Measurements from ENCODE around the gene GTF2A1L.

GTF2A1L gene

GRCh38 chr2:48597492-48597891 is 20.2 kb upstream of the GTF2A1L start:
- Histone ChIP-seq H3K79me2 (ENCODE audit: insufficient read depth, low read length) (no peaks in the 10 kb centered on the region), H3K9ac (ENCODE audit: low read length) (no peak overlapping the region), H3K27ac (ENCODE audit: low read depth, low read length, poor library complexity, severe bottlenecking) (no peak overlapping the region), H3K4me2 (ENCODE audit: low read length) (no peak overlapping the region), H3K36me3 (ENCODE audit: insufficient read depth, low read length) (no peaks in the 10 kb centered on the region), H3K27me3 (ENCODE audit: insufficient read depth, low read length) (no peaks in the 10 kb centered on the region), H4K20me1 (ENCODE audit: insufficient read depth, low read length) (no peaks in the 10 kb centered on the region), H2AFZ (ENCODE audit: low read length) (no peak overlapping the region), H3K9me2 (ENCODE audit: low read depth, low read length) (no peaks in the 10 kb centered on the region), H3F3A (ENCODE audit: insufficient read depth, low read length) (no peaks in the 10 kb centered on the region), H3K4me3 (ENCODE audit: low read depth, low read length, poor library complexity, severe bottlenecking) (no peak overlapping the region), H3K4me1 (ENCODE audit: insufficient read depth, low read length, severe bottlenecking) (no peaks in the 10 kb centered on the region), H3K9me3 (ENCODE audit: low read length) (no peaks in the 10 kb centered on the region)
- no peak for TF ChIP-seq CTCF (IDR thresholded peaks at IDR 0.05; ENCODE audit: low read length)
- TF ChIP-seq EZH2 (IDR thresholded peaks at IDR 0.05; ENCODE audit: borderline replicate concordance, low read length), result no peak

- Histone ChIP-seq H3K4me1 (ENCODE audit: insufficient read depth, low read length, severe bottlenecking) (no peaks in the 10 kb centered on the region), H3F3A (ENCODE audit: insufficient read depth, low read length) (no peaks in the 10 kb centered on the region), H3K4me3 (ENCODE audit: low read depth, low read length, poor library complexity, severe bottlenecking) (no peak overlapping the region), H3K79me2 (ENCODE audit: insufficient read depth, low read length) (no peaks in the 10 kb centered on the region), H2AFZ (ENCODE audit: low read length) (no peak overlapping the region), H3K27ac (ENCODE audit: low read depth, low read length, poor library complexity, severe bottlenecking) (no peak overlapping the region), H3K36me3 (ENCODE audit: insufficient read depth, low read length) (no peaks in the 10 kb centered on the region), H3K9me2 (ENCODE audit: low read depth, low read length) (no peaks in the 10 kb centered on the region), H3K4me2 (ENCODE audit: low read length) (no peak overlapping the region), H3K9me3 (ENCODE audit: low read length) (no peaks in the 10 kb centered on the region), H4K20me1 (ENCODE audit: insufficient read depth, low read length) (no peaks in the 10 kb centered on the region), H3K27me3 (ENCODE audit: insufficient read depth, low read length) (no peaks in the 10 kb centered on the region), H3K9ac (ENCODE audit: low read length) (no peak overlapping the region)
- no peak for TF ChIP-seq EZH2 (IDR thresholded peaks at IDR 0.05; ENCODE audit: borderline replicate concordance, low read length)
- peak; percentile 71 for TF ChIP-seq CTCF (IDR thresholded peaks at IDR 0.05; ENCODE audit: low read length)
These were observed 17.3 kb upstream of the GTF2A1L start for GRCh38 chr2:48600204-48600813.

GRCh38 chr2:48600917-48601316 is 16.7 kb upstream of the GTF2A1L start:
- Histone ChIP-seq H3K27me3 (ENCODE audit: insufficient read depth, low read length) (no peaks in the 10 kb centered on the region), H3K4me2 (ENCODE audit: low read length) (no peak overlapping the region), H3K9ac (ENCODE audit: low read length) (no peak overlapping the region), H4K20me1 (ENCODE audit: insufficient read depth, low read length) (no peaks in the 10 kb centered on the region), H3K9me2 (ENCODE audit: low read depth, low read length) (no peaks in the 10 kb centered on the region), H2AFZ (ENCODE audit: low read length) (no peak overlapping the region), H3K36me3 (ENCODE audit: insufficient read depth, low read length) (no peaks in the 10 kb centered on the region), H3F3A (ENCODE audit: insufficient read depth, low read length) (no peaks in the 10 kb centered on the region), H3K4me1 (ENCODE audit: insufficient read depth, low read length, severe bottlenecking) (no peaks in the 10 kb centered on the region), H3K9me3 (ENCODE audit: low read length) (no peaks in the 10 kb centered on the region), H3K79me2 (ENCODE audit: insufficient read depth, low read length) (no peaks in the 10 kb centered on the region), H3K4me3 (ENCODE audit: low read depth, low read length, poor library complexity, severe bottlenecking) (no peak overlapping the region), H3K27ac (ENCODE audit: low read depth, low read length, poor library complexity, severe bottlenecking) (no peak overlapping the region)
- TF ChIP-seq EZH2 (IDR thresholded peaks at IDR 0.05; ENCODE audit: borderline replicate concordance, low read length) (no peak), CTCF (IDR thresholded peaks at IDR 0.05; ENCODE audit: low read length) (no peak)
